HG02763 (cell line): ENCODE results near the gene PRPSAP1.

Experiments used
- ATAC-seq: cut with Tn5 transposase; IDR thresholded peaks from one replicate; pipeline ENCODE4 v1.9.1; 2021; ENCODE audit warnings: mild to moderate bottlenecking, moderate library complexity; ENCODE audit not compliant: unreplicated experiment

Gene PRPSAP1

GRCh38 chr17:76383546-76384221 is 30.0 kb upstream of the PRPSAP1 start:
- ATAC-seq = peak; percentile 16

DNA sequence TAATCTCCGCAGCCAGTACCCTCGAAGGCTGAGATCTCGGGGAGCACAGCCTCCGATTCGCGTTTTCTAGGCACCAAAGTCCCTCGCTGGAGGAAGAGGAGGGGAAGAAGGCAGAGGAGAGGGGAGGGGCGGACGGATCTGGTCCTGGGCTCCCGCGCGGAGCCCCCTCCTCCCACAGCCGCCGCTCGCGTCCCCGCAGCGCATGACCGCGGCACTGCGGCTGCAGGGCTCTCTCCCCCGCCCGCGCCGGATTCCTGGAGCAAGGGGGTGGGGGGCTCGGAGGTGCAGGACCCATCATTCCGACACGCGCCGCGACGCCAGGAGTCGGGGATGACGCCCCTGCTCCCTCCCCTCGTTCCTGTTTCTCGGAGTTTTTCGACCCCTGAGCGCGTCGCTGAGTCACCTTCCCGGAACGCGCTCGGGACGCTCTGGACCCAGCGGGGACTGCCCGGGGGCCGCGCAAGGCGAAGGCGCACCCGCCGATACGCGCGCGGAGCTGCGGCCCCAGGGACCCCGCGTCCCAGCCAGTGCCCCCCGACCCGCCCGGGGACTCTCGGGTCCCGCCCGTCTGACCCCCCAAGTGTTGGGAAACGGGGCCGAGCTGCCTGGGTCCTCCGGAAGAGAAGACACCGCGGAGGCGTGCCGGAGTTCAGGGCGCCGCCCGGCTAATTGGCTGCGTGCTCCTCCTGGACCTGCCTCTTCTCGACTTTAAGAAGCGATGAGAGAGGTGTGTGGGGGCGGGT is 29.3 kb upstream of the PRPSAP1 start:
- ATAC-seq = no peak

DNA sequence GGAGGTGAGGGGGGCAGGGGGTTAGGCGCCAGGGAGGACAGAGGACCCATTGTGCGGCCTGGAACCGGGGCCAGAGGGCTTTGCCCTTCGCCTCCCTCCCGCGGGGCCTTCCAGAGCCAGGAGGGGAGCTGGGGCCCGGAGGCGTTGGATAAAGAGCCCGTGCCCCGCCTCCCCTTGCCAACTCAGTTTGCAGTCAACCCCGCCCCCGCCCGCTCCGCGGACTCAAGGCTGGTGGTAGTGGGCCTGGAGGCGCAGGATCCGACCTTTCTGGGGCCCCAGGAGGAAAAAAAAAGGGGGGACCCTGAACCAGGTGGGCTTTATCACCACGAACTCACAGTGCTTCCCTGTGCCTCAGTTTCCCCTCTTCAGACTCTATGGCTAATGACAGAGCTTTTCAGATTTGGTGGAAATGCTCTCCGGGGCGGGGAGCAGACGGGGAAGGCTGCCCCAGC is 28.7 kb upstream of the PRPSAP1 start:
- no peak for ATAC-seq

DNA sequence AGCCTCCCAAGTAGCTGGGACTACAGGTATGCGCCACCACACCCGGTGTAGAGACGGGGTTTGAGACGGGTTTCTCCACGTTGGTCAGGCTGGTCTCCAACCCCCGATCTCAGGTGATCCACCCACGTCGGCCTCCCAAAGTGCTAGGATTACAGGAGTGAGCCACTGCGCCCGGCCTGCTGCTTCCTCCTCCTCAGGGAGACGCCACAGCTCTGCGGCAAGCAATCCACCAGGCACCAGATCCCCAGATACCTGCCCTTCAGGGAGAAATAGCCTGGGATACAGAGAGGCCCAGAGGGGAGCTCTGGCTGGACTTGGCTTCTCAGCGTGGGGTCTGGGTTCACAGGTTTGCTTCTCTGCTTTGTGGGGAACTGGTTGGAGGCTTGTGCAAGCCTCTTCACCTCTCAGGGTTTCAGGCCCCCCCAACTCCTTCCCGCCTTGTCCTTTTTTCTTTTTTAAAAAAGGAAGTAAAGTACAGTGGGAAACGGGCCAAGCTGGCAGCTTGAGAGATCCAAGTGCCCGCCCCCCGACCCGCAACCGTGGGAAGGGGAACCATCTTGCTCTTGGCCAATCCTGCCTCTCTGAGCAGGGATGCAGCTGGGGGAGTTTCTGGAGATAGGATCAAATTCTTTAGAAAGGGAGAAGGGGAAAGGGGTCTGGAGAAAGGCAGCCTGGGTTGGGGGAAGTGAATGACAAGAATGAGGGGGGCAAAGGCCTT is 28.1 kb upstream of the PRPSAP1 start:
- ATAC-seq = no peak

DNA sequence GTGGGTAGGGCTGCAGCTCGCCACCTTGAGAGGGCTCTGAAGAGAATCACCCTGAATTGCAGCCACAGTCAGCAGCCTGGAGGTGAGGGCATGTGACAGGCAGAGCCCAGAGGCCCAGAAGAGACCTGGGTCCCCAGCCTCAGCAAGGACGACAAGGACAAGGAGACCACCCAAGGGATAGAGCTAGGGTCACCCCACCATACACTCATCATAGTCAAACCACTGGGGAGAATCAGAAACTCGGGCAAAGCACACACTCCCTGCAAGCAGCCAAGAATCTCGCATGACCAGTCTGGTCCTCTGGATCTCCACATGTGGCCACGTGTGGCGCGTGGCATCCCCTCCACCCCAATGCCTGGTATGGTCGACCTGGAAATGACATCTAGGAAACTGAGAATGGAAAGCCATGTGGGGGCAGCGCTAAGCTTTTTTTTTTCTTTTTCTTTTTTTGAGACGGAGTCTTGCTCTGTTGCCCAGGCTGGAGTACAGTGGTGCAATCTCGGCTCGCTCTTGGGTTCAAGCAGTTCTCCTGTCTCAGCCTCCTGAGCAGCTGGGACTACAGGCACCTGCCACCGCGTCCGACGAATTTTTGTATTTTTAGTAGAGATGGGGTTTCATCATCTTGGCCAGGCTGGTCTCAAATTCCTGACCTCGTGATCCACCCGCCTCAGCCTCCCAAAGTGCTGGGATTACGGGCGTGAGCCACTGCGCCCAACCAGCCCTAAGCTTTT is 26.1 kb upstream of the PRPSAP1 start:
- no peak for ATAC-seq

DNA sequence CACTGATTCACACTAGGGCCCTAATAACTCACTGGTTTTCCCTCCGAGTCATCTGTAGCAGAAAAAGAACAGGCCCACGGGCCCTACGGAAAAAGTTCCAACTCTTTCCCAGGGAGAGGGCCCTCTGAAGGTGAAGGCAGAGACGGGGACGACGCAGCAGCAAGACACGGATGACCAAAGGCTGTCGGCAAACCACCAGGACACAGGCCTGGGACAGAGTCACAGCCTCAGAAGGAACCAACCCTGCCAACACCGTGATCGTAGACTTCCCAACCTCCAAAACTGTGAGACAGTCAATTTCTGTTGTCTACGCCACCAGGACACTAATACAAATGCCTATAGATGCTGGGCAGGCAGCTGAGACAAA is 25.5 kb upstream of the PRPSAP1 start:
- ATAC-seq = no peak

DNA sequence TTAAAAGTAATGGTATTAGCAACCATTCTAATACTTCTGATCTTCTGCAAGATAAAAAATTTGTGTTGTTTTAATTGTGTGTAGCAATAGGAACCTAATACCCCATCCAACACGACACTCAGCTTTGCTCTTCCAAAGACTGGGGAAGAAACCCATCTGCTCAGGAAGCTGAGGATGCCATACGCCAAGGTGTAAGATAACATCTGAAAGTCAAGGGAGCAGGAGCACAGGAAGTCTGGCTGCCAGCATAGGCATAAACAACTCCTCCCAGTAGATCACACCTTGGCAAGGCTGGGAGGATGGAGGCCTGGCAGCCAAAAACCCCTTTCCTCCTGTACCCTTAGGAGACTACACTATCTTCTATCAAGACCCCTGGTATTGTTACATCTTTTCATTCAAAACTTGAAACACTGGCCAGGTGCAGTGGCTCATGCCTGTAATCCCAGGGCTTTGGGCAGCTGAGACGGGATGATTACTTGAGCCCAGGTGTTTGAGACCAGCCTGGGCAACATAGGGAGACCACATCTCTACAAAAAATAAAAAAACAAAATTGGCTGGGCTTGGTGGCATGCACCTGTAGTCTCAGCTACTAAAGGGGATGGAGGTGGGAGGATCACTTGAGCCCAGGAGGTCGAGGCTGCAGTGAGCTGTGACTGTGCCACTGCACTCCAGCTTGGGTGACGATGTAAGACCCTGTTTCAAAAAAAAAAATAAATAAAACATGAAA is 25.0 kb upstream of the PRPSAP1 start:
- no peak for ATAC-seq

DNA sequence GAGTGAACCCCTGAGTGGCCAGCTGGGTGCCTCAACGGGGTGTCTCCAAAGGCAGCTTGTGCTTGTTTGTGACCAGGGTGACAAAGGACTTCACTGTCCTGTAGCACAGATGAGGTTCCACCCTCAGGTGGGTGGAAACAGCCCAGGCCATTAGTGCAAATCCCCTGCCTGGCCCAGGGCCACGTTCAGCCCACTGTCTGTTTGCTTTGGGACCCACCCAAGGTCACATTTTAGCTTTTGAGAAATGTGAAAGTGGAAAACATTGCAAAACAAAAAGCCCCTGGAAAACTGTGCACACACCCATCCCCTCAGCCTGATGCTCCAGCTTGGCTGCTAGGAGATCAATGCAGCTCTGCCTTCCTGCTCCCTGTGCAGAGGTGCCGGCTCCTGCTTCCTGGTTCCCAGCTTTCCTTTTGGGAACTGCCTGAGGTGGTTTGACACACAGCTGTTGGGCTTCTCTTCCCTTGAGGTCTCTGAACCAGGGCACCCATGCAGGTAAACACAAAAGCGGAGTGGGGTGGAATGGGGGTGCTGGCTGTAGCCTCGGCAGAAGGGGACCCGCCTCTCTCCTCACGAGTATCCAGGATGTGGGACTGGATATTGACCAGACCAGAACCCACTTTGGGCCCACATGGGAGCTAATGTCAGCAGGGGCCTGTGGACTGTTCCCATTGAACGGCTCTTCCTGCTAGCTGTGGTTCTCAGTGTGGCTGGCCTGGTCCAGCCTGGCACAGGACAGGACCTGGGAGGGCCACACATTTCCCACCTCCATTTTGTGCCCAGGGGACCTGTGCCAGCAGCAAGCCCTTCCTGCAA is 22.8 kb upstream of the PRPSAP1 start:
- no peak for ATAC-seq

- no peak for ATAC-seq
Observed at GRCh38 chr17:76371656-76372628, 18.2 kb upstream of the PRPSAP1 start.

DNA sequence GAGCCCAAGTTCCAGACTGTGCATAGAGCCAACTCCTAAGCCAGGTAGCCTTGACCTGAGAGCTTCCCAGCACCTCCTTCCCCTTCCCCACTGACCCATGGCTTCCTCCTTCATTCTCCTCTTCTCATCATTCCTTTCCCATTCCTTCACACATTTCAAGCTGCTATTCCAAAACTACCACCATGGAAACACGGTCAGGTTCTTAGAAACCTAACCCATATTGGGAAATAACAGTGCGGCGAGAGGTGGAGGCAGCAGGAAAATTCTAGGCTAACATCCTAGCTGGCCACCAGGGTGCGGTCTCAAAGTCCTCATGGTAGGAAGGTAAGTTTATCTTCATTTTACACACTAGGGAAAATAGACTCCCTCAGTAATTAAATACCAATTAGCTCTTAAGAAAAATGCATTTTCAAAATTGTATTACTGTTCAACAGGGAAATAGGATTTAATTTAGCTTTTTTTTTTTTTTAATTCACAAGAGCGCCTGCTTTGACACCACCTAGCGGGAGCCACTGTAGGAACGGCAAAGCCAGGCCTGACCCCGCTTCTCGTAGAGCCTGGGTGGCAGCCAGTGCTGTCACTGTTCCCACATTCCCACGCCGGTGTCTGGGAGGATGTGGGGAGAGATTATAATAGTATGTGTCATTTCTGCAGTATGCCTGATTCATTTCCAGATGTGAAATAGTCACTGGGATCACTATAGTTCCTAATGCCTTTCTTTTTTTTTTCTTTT is 16.7 kb upstream of the PRPSAP1 start:
- no peak for ATAC-seq

- ATAC-seq = no peak
Observed at GRCh38 chr17:76369804-76370203, 16.1 kb upstream of the PRPSAP1 start.

- no peak for ATAC-seq
Observed at GRCh38 chr17:76369379-76369778, 15.7 kb upstream of the PRPSAP1 start.

DNA sequence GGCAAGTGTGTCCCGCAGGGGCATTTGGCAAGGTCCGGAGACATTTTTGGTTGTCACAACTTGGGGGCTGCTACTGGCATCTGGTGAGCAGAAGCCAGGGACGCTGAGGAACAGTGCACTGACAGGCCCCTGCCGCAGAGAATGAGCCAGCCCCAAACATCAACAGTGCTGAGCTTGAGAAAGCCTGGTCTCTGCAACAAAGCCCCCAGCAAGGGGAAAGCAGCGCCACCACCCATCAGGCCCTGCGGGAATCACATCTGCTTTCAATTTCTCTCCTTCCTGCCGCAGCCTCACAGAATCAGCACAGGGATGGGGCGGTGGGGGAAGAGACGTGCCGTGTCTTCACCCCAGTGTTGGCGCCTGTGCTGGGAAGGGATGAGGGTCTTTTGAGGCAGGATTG is 14.8 kb upstream of the PRPSAP1 start:
- ATAC-seq = no peak

GRCh38 chr17:76367642-76368041 is 13.9 kb upstream of the PRPSAP1 start:
- no peak for ATAC-seq

GRCh38 chr17:76366247-76366646 is 12.5 kb upstream of the PRPSAP1 start:
- ATAC-seq = no peak

GRCh38 chr17:76365256-76365903 is 11.7 kb upstream of the PRPSAP1 start:
- no peak for ATAC-seq

DNA sequence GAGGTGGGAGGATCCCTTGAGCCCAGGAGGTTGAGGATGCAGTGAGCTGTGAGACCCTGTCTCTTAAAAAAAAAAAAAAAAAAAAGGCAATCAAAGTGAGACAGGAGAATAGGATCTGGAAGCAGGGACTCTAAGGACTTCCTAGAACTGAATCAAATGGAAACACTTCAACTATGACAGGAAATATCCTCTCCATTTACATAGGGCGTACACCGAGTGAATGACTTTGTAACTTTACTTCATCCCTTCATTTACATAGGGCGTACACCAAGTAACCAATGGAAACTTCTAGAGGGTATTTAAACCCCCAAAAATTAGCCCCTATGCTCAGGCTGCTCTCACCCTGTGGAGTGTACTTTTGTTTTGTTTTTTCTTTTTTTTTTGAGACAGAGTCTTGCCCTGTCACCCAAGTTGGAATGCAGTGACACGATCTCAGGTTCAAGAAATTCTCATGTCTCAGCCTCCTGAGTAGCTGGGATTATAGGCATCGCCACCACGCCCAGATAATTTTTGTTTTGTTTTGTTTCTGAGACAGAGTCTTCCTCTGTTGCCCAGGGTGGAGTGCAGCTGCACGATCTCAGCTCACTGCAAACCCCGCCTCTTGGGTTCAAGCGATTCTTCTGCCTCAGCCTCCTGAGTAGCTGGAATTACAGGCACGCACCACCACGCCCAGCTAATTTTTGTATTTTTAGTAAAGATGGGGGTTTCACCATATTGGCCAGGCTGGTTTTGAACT is 9.6 kb upstream of the PRPSAP1 start:
- ATAC-seq = no peak
